H1 (cell line): ENCODE measurements around the gene GGCX. TPM values are rescaled to one million over a fixed set of nuclear protein-coding genes. Genes with fewer than 3 reads are reported as not detected.
A peak's percentile ranks its signal among the peaks of the same experiment; 100 is the strongest.

Source experiments
- CTCF ChIA-PET: fragments of 300-600 bp; sonication (Branson Sonifier 250); formaldehyde crosslinking; loops from one replicate; lab custom pipeline; 2021; ENCODE audit not compliant: partially characterized antibody; lab: Charles Lee
- POLR2A ChIA-PET: fragments of 300-600 bp; sonication (Branson Sonifier 250); formaldehyde crosslinking; loops from one replicate; lab custom pipeline; 2021; ENCODE audit warnings: inconsistent platforms; ENCODE audit not compliant: partially characterized antibody; lab: Charles Lee
- DNase-seq, 2 experiments: peaks; one replicate each; pipeline versions ENCODE4 v3.0.0 to v3.0.0-alpha.2; 2010 to 2022; ENCODE audit warnings: low spot score in 2 of 2, low read depth in 1 of 2, mixed read lengths in 1 of 2
- FAIRE-seq: peaks from 2 replicates; lab custom pipeline; 2011; peaks lifted over from hg19 to GRCh38; lab: Jason Lieb, UNC
- H2AFZ ChIP-seq: 2 replicates; pipeline ENCODE4 v1.8.1; 2012; ENCODE audit warnings: low read length, inconsistent platforms
- H2AK5ac ChIP-seq: 2 replicates; pipeline ENCODE4 v1.6.1; 2013; ENCODE audit warnings: low read depth, low read length
- H2BK120ac ChIP-seq: replicated peaks from 2 replicates; pipeline ENCODE3; 2013; ENCODE audit warnings: low read depth, low read length, inconsistent platforms
- H2BK12ac ChIP-seq: 2 replicates; pipeline ENCODE4 v1.6.1; 2013; ENCODE audit warnings: low read depth, low read length
- H2BK15ac ChIP-seq: 2 replicates; pipeline ENCODE4 v1.6.1; 2013; ENCODE audit warnings: low read length
- H2BK20ac ChIP-seq: 2 replicates; pipeline ENCODE4 v1.6.1; 2013; ENCODE audit warnings: low read length
- H2BK5ac ChIP-seq: 2 replicates; pipeline ENCODE4 v1.6.1; 2013; ENCODE audit warnings: low read depth, low read length
- H3K14ac ChIP-seq: 2 replicates; pipeline ENCODE4 v1.6.1; 2013; ENCODE audit warnings: inconsistent platforms; ENCODE audit not compliant: insufficient read length
- H3K18ac ChIP-seq: 2 replicates; pipeline ENCODE4 v1.6.1; 2013; ENCODE audit warnings: low read length; ENCODE audit errors: extremely low read depth
- H3K23ac ChIP-seq: 2 replicates; pipeline ENCODE4 v1.6.1; 2013; ENCODE audit warnings: inconsistent platforms; ENCODE audit not compliant: insufficient read length
- H3K23me2 ChIP-seq: 2 replicates; pipeline ENCODE4 v1.6.1; 2013; ENCODE audit warnings: low read depth, low read length
- H3K27ac ChIP-seq: 2 replicates; pipeline ENCODE4 v1.6.1; 2011; ENCODE audit warnings: low read depth, low read length, inconsistent platforms
- H3K27me3 ChIP-seq, 4 experiments: replicated peaks in 1 of 4; 1 replicate in 1 of 4; 2 replicates in 3 of 4; pipeline versions ENCODE4 v1.6.1 to v1.8.1; 2011 to 2013; ENCODE audit warnings: low read length in 3 of 4, mild to moderate bottlenecking in 3 of 4, inconsistent platforms in 2 of 4, mixed read lengths in 2 of 4, moderate library complexity in 1 of 4; ENCODE audit not compliant: control insufficient read depth in 3 of 4, insufficient read depth in 3 of 4; ENCODE audit errors: extremely low read depth in 1 of 4
- H3K36me3 ChIP-seq, 4 experiments: 2 replicates each; pipeline versions ENCODE4 v1.6.1 to v1.8.1; 2011 to 2013; ENCODE audit warnings: mild to moderate bottlenecking in 4 of 4, low read length in 3 of 4, moderate library complexity in 2 of 4, control low read depth in 1 of 4, inconsistent platforms in 1 of 4; ENCODE audit not compliant: insufficient read depth in 4 of 4, control insufficient read depth in 2 of 4
- H3K4ac ChIP-seq: replicated peaks from 2 replicates; pipeline ENCODE3; 2013; ENCODE audit warnings: low read length, low read depth, mixed read lengths, inconsistent platforms; ENCODE audit not compliant: insufficient read length
- H3K4me1 ChIP-seq, 4 experiments: replicated peaks in 1 of 4; 1 replicate in 1 of 4; 2 replicates in 3 of 4; pipeline versions ENCODE4 v1.6.1 to v1.8.1; 2011 to 2013; ENCODE audit warnings: low read length in 3 of 4, inconsistent platforms in 2 of 4, mixed read lengths in 1 of 4; ENCODE audit not compliant: insufficient read depth in 4 of 4, control insufficient read depth in 3 of 4
- H3K4me2 ChIP-seq, 2 experiments: 2 replicates each; pipeline versions ENCODE4 v1.6.1 to v1.8.1; 2011 to 2013; ENCODE audit warnings: low read depth in 2 of 2, low read length in 2 of 2, control low read depth in 1 of 2, inconsistent platforms in 1 of 2, mild to moderate bottlenecking in 1 of 2; ENCODE audit not compliant: insufficient read depth in 1 of 2
- H3K4me3 ChIP-seq, 4 experiments: fragments of 200-600, 300-600 bp in 1 of 4; sonication (generic), shearing (Covaris generic), sonication (Bioruptor Twin) in 1 of 4; 2 replicates each; pipeline versions ENCODE4 v1.5.1 to v1.8.1; 2011 to 2016; ENCODE audit warnings: low read length in 4 of 4, low read depth in 3 of 4, control low read depth in 2 of 4, inconsistent platforms in 2 of 4, mild to moderate bottlenecking in 2 of 4, mixed read lengths in 1 of 4, moderate library complexity in 1 of 4; ENCODE audit not compliant: insufficient read depth in 2 of 4; ENCODE audit errors: extremely low read depth in 1 of 4
- H3K56ac ChIP-seq: replicated peaks from 2 replicates; pipeline ENCODE3; 2013; ENCODE audit warnings: low read depth, mild to moderate bottlenecking, mixed read lengths, low read length, inconsistent platforms; ENCODE audit not compliant: insufficient read length
- H3K79me1 ChIP-seq: 2 replicates; pipeline ENCODE4 v1.6.1; 2013; ENCODE audit warnings: low read depth, low read length, control low read depth
- H3K79me2 ChIP-seq, 2 experiments: 2 replicates each; pipeline versions ENCODE4 v1.6.1 to v1.8.1; 2012 to 2013; ENCODE audit warnings: low read length in 2 of 2, mild to moderate bottlenecking in 2 of 2, inconsistent platforms in 1 of 2; ENCODE audit not compliant: insufficient read depth in 2 of 2, control insufficient read depth in 1 of 2
- H3K9ac ChIP-seq, 4 experiments: replicated peaks in 1 of 4; 1 replicate in 1 of 4; 2 replicates in 3 of 4; pipeline versions ENCODE4 v1.6.1 to v1.8.1; 2011 to 2013; ENCODE audit warnings: low read depth in 3 of 4, low read length in 3 of 4, control low read depth in 2 of 4, mild to moderate bottlenecking in 2 of 4, moderate library complexity in 2 of 4, inconsistent platforms in 1 of 4; ENCODE audit errors: extremely low read depth in 1 of 4
- H3K9me3 ChIP-seq, 2 experiments: 2 replicates each; pipeline versions ENCODE4 v1.6.1 to v1.8.1; 2012 to 2013; ENCODE audit warnings: mild to moderate bottlenecking in 2 of 2, moderate library complexity in 2 of 2, control low read depth in 1 of 2, inconsistent platforms in 1 of 2, low read depth in 1 of 2, low read length in 1 of 2, mixed read lengths in 1 of 2; ENCODE audit not compliant: insufficient read depth in 2 of 2
- H4K20me1 ChIP-seq, 2 experiments: replicated peaks in 1 of 2; 2 replicates each; pipeline versions ENCODE3 to v1.8.1; 2011 to 2013; ENCODE audit warnings: inconsistent platforms in 2 of 2, low read length in 2 of 2, mild to moderate bottlenecking in 1 of 2; ENCODE audit not compliant: insufficient read depth in 2 of 2, control insufficient read depth in 1 of 2
- H4K5ac ChIP-seq: 2 replicates; pipeline ENCODE4 v1.6.1; 2013; ENCODE audit warnings: low read length, low read depth, mixed read lengths, inconsistent platforms; ENCODE audit not compliant: insufficient read length
- H4K8ac ChIP-seq: 2 replicates; pipeline ENCODE4 v1.8.0; 2013; ENCODE audit warnings: mild to moderate bottlenecking, moderate library complexity, low read length, inconsistent platforms; ENCODE audit not compliant: insufficient read depth; ENCODE audit errors: extremely low read depth
- H4K91ac ChIP-seq: replicated peaks from 2 replicates; pipeline ENCODE3; 2013; ENCODE audit warnings: low read length, mixed read lengths, inconsistent platforms; ENCODE audit not compliant: insufficient read length
- ASH2L ChIP-seq: fragments of 200-600, 300-600 bp; sonication (generic); IDR thresholded peaks from one replicate; pipeline ENCODE4 v1.7.1; 2017; ENCODE audit warnings: low read length
- BACH1 ChIP-seq: IDR thresholded peaks from 2 replicates; pipeline ENCODE4 v1.6.1; 2012; ENCODE audit warnings: low read length, improper control_type of control experiment
- BRCA1 ChIP-seq: IDR thresholded peaks from 2 replicates; pipeline ENCODE4 v1.6.1; 2012; ENCODE audit warnings: low read depth, low read length, improper control_type of control experiment
- CBX5 ChIP-seq: fragments of 300-800, 300-1000 bp; sonication (generic); IDR thresholded peaks from 2 replicates; pipeline ENCODE4 v1.7.1; 2016; ENCODE audit warnings: antibody characterized with exemption, low read length, low read depth
- CEBPB ChIP-seq: IDR thresholded peaks from 2 replicates; pipeline ENCODE4 v1.6.1; 2012; ENCODE audit warnings: low read depth, low read length
- KDM1A ChIP-seq: fragments of 200-600, 300-600 bp; sonication (generic); IDR thresholded peaks from 2 replicates; pipeline ENCODE4 v1.7.1; 2016; ENCODE audit warnings: mild to moderate bottlenecking, low read length, borderline replicate concordance
- KDM5A ChIP-seq: fragments of 200-600 bp; IDR thresholded peaks from 2 replicates; pipeline ENCODE4 v1.7.1; 2012; ENCODE audit warnings: mild to moderate bottlenecking, low read length, inconsistent platforms, mixed read lengths
- NANOG ChIP-seq: IDR thresholded peaks from 2 replicates; pipeline ENCODE4 v1.6.1; 2011; ENCODE audit warnings: low read length, low read depth, mild to moderate bottlenecking, inconsistent platforms; ENCODE audit not compliant: insufficient read depth, poor library complexity, severe bottlenecking
- NRF1 ChIP-seq: IDR thresholded peaks from 2 replicates; pipeline ENCODE4 v1.6.1; 2011; ENCODE audit warnings: mild to moderate bottlenecking, low read depth, low read length, improper control_type of control experiment
- SIX5 ChIP-seq: IDR thresholded peaks from 2 replicates; pipeline ENCODE4 v1.6.1; 2011; ENCODE audit warnings: mild to moderate bottlenecking, low read depth, low read length
- TCF12 ChIP-seq: IDR thresholded peaks from 2 replicates; pipeline ENCODE4 v1.6.1; 2011; ENCODE audit warnings: low read depth, mild to moderate bottlenecking, low read length
- ZNF274 ChIP-seq: IDR thresholded peaks from 2 replicates; pipeline ENCODE4 v1.7.0; 2012; ENCODE audit warnings: low read length, borderline replicate concordance; ENCODE audit errors: extremely low read depth
- WGBS, 2 experiments: shearing (Covaris generic) in 1 of 2; methylation state at CpG; one replicate each; pipeline versions ENCODE4 v1.1.6 to v1.1.7; 2013 to 2015; ENCODE audit warnings: low lambda C conversion rate in 2 of 2, mixed read lengths in 2 of 2, inconsistent platforms in 1 of 2, low coverage in 1 of 2, missing lambda C conversion rate in 1 of 2; ENCODE audit not compliant: insufficient replicate concordance in 2 of 2, insufficient coverage in 1 of 2, insufficient read length in 1 of 2; ENCODE audit errors: extremely low coverage in 1 of 2, missing lambda C conversion rate in 1 of 2; 5-methylcytosine and 5-hydroxymethylcytosine counted together
- polyA plus RNA-seq, 7 experiments: library from polyadenylated mRNA; depleted of rRNA in 3 of 7; stranded (reverse) in 5 of 7; unstranded in 2 of 7; fragments of >200 nt in 5 of 7; fragments of 200-250 nt in 2 of 7; gene quantifications; 1 replicate in 5 of 7; 2 replicates in 1 of 7; 4 replicates in 1 of 7; pipeline versions ENCODE4 v1.2.1 to v1.2.3, GENCODE V29; 2011 to 2013; ENCODE audit warnings: missing spikeins in 2 of 7, mixed read lengths in 2 of 7
- total RNA-seq: library from RNA; stranded (reverse); fragmentation: NEBNext Ultra II Directional; extraction: Animal tissue kit (Norgen Biotek cat#: 25700); gene quantifications from 2 replicates; pipeline ENCODE4 v1.2.1, GENCODE V29; 2021
- TF ChIP-seq, protein P1 (sequence below), 3 experiments: IDR thresholded peaks; 1 replicate in 2 of 3; 2 replicates in 1 of 3; pipeline versions ENCODE4 v1.5.1 to v1.6.1; 2011; ENCODE audit warnings: low read length in 3 of 3, mild to moderate bottlenecking in 3 of 3, inconsistent platforms in 2 of 3, low read depth in 1 of 3, moderate library complexity in 1 of 3; ENCODE audit not compliant: insufficient read depth in 1 of 3; ENCODE audit errors: control extremely low read depth in 1 of 3

Gene GGCX
- total and polyA plus RNA-seq, 2 of the 8 experiments (the other 6 are each of a cell fraction or from before 2014, with no cell fraction given), result 29.4 to 33.8 TPM

DNA sequence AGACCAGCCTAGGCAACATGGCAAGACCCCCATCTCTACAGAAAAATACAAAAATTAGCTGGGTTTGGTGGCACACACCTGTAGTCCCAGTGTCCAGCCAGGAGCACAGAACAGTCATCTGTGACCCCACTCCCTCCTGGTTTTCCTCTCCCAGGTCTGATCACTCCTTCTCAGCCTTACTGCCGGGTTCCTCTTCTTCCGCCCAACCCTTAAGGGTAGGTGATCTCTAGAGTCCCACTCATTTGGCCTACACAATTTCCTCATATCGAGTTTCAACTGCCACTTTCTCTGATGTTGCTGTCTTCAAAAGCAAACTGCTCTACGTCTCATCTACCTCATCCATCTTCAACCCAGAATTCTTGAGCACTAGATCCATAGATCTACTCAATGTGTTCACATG lies 35.7 kb downstream of the GGCX start:
- CTCF ChIA-PET, result interaction anchor here (1.0 to 5.0 kb wide), 3 partner anchors 13 to 105 kb away, joined by 3 to 22 read pairs (median 17); partner anchors contain the start of gene MAT2A
- TF ChIP-seq BACH1 (no peak), KDM5A (no peak), TCF12 (no peak), ASH2L (no peak), CEBPB (no peak), NRF1 (no peak), CBX5 (no peak), KDM1A (no peak), NANOG (no peak), ZNF274 (no peak), SIX5 (no peak), BRCA1 (no peak)
- TF ChIP-seq, protein P1, sequence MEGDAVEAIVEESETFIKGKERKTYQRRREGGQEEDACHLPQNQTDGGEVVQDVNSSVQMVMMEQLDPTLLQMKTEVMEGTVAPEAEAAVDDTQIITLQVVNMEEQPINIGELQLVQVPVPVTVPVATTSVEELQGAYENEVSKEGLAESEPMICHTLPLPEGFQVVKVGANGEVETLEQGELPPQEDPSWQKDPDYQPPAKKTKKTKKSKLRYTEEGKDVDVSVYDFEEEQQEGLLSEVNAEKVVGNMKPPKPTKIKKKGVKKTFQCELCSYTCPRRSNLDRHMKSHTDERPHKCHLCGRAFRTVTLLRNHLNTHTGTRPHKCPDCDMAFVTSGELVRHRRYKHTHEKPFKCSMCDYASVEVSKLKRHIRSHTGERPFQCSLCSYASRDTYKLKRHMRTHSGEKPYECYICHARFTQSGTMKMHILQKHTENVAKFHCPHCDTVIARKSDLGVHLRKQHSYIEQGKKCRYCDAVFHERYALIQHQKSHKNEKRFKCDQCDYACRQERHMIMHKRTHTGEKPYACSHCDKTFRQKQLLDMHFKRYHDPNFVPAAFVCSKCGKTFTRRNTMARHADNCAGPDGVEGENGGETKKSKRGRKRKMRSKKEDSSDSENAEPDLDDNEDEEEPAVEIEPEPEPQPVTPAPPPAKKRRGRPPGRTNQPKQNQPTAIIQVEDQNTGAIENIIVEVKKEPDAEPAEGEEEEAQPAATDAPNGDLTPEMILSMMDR (IDR thresholded peaks at IDR 0.05; ENCODE audit: control extremely low read depth in 1 of 3, insufficient read depth in 1 of 3, low read depth in 1 of 3, low read length in 3 of 3), result no peak

More for the DNA sequence above, 35.7 kb downstream of the GGCX start:
- Histone ChIP-seq H2BK15ac (no peak overlapping the region), H2BK12ac (no peak overlapping the region), H3K27me3 (no peaks in the 10 kb centered on the region), H2AFZ (peak overlapping the region; percentile 86; the same call in 1 of the 2 replicates), H2AK5ac (no peak overlapping the region), H4K91ac (no peak overlapping the region), H3K79me1 (no peaks in the 10 kb centered on the region), H3K9ac (no peak overlapping the region), H3K36me3 (no peaks in the 10 kb centered on the region), H3K4ac (no peak overlapping the region), H3K18ac (no peak overlapping the region), H4K5ac (no peak overlapping the region), H3K23ac (no peak overlapping the region), H3K4me3 (no peak overlapping the region), H4K20me1 (no peaks in the 10 kb centered on the region), H4K8ac (no peak overlapping the region), H3K23me2 (no peaks in the 10 kb centered on the region), H2BK120ac (no peak overlapping the region), H3K9me3 (no peaks in the 10 kb centered on the region), H3K4me1 (peaks cover 5 to 12% (median 6%) of the 10 kb centered on the region in 4 experiments; a peak in 5 of 7 replicates), H2BK5ac (no peak overlapping the region), H3K27ac (no peak overlapping the region), H3K56ac (no peak overlapping the region), H3K14ac (no peak overlapping the region), H3K79me2 (no peaks in the 10 kb centered on the region), H3K4me2 (no peak overlapping the region), H2BK20ac (no peak overlapping the region)
- 87% methylated on average over 4 of the region's 4 CpGs; no CpG with 5 or more reads in 1 of the 2 experiments for WGBS, 2 experiments
- POLR2A ChIA-PET, result interaction anchor here (1.2 to 19.1 kb wide), 2 partner anchors 14 to 25 kb away, joined by 3 to 347 read pairs; partner anchors contain the start of gene MAT2A
- no peak for FAIRE-seq
- no peak for DNase-seq
